ENCODE measurements around the gene MANF.

MANF gene

DNA sequence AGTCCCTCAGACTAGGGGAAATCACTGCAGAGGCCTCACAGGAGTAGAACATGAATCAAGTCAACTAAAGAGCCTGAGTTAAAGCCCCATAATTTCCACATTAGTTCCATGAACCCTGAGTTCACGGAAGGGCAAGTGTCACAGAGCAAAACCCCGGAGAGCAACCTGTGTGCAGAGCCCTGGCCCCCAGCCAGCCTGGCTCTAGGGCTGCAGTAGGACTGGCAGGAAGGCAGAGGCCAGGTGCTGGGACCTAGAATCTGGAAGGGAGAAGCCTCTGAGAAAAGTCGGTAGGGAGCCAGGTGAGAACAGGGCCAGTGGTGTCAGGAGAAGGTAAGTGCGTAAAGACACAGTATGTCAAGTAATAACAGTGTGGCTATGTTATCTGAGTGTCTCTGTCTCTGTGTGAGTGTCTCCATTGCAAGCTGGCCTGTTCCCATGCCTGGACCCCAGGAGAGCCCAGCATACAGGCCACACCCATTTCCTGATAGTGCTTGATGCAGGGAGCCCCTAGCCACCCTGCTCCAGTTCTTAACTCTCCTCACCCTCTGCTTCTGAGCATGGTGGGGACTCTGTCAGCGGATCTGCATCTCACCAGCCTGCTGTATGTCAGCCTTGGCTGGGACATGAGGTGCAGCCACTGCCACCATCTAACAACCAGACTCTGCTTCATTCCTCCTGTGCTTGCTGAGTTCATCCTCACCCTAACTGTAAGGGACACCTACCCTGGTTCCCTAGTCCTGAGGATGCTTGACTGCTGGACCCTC is 11.3 kb upstream of the MANF start:
- no peak for DNase-seq

DNA sequence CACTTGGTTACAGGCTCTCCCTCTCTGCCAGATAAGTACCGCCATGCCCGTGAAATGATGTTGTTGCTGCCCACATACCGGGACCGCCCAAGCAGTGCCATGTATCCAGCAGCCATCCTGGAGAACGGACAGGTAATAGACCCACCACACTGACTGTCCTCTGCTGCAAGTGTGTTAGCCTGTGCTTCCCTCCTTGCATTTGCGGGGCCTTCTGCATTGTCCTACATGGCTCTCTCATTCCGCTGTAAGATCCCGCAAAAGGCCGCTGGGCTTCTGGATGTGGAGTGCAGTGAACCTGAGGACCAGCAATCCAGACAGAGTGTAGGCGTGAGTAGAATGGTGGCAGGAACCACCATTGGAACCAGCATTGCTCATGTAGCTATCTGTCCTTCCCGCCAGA is 10.6 kb upstream of the MANF start:
- DNase-seq: no peak

DNA sequence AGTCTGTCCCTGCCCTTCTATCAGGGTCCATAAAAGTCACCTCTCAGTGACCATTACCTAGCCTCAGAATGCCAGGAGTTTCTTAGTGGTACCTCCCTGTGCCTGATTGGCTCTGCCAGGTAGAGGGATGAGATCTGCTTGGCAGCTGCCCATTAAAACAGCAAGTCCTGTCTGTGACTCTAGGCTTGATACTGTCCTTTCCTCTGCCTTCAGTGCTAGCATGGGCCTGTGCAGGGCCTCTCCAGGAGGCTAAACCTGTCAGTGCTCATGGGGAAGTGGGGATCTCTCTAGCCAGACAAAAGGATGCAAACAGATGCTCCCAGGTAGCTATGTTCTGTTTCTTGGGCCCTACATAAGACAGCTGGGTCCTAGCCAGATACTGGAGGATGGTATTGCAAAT is 10.0 kb upstream of the MANF start:
- no peak for DNase-seq

DNA sequence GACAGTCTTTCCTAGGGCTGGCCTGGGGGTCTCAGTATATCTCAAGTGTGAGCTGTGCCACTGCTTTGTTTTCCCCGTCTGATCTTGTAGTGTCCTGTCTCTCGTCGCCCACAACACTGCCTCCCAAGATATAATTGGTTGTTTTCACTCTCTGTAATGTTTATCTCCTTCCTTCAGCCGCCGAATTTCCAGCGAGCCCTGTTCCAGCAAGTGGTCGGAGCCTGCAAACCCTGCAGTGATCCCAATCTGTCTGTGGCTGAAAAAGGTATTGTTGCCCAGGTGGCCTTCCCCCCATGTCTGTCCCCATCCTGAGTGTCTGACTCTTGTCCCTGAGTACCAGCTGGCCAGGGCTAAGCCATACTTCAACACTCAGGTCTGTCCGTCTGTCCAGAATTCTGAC is 9.5 kb upstream of the MANF start:
- no peak for DNase-seq

DNA sequence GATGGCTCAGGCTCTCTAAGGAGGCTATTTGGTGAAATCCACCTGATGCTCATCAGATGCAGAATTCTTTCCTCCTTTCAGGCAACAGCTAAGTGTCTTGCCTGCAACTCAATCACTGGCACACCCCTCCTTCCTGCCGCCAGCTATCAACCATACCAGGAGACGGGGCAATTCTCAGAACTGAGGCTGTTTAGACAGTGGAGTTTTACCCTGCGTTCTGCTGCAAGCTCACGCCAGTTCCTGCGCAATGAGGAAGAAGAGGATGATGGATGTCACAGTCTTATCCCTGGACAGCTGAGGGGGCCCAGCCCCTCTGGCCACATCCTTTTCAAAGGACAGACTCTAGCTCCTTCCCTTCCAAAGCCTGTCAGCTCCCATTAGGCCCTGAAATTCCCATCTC is 7.0 kb upstream of the MANF start:
- DNase-seq: no peak

DNA sequence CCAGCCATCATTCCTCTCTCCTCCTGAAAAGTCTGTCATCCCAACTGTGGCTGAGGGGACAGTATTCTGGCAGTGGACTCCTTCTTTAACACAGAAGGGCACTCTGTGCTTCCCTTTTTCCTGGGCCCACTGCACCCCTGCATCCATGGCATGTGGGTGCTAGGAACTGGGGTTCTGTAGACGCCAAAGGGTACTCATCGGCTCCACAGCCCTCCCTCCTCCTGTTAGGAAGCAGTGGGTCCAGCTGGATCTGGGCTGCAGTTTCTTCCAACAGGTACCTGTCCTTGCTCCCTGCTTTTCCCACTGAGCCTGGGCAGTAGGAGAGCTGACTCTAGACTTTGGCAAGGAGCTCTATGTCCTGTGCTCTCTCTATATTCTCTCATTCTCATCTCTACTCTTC is 6.4 kb upstream of the MANF start:
- DNase-seq: no peak

DNA sequence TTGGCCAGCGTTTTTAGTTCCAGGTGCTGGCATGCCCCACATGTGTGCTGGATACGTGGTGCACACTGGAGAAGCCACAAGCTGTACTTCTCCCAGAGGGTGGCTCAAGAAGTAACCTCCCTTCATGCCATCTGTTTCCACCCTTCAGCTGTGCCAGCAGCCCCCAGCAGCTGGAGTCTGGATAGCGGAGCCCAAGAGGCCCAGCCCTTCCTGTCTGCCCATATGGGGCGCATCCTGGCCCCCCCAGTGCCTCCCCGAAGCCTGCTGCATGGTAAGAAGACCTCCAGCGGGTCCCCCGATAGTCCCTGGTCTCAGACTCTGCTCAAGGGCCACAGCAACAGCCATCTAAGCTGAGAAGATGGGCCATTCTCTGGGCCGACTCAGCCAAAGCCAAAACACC is 5.8 kb upstream of the MANF start:
- DNase-seq: no peak

DNA sequence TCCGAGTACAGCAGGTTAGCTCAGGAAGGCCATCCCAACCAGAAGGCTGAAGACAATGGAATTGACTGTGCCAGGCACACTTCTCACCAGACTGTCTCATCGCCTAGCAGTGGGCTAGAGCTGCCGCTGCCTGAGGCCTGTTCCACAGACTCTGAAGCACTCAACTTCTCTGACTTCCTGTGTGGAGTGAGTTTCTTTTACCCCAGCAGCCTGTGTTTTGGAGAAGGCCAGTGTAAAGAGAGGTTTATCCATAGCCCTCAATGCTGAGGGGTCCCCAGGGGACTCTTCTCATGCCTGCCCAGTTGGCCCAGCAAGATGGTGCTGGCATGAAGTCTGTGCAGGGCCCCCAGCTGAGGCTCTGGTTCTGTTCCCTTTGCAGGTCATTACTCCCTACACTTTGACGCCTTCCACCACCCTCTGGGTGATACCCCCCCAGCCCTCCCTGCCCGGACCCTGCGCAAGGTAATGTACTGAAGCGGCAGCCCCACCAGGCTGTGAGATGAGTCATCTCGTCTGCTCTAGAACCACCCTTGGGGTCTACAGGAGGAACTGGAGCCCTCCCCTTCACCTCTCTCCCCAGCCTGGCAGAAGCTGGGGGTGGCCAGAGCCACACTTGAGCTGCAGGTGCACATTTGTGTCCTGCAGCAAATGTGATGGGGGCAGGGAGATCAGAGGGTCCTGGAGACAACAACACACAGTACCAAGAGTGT is 5.2 kb upstream of the MANF start:
- DNase-seq: no peak

DNA sequence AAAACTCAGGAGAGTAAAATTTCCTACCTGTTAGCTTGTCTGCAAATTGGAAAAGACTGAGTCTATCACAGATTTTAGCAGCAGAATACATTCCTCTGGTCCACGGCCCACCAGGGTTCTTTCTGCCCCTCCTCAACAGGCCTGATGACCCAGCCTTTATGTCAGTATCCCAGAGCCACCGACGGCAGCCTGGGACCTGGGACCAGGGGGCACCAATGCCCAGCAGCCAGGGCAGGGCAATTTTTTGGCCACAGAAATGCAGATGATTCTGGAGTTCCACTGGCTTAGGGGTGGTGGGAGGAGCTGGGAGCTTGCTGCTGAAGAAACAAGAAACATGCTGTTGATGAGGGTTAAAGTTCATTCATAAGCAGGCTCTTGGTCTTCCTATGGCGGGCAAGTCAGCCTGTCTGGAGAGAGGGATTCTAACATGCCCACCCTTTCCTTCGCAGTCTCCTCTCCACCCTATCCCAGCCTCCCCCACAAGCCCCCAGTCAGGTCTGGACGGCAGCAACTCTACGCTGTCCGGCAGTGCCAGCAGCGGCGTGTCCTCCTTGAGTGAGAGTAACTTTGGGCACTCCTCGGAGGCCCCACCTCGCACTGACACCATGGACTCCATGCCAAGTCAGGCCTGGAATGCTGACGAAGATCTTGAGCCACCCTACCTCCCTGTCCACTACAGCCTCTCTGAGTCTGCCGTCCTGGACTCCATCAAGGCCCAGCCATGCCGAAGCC is 4.3 kb upstream of the MANF start:
- DNase-seq: no peak

DNA sequence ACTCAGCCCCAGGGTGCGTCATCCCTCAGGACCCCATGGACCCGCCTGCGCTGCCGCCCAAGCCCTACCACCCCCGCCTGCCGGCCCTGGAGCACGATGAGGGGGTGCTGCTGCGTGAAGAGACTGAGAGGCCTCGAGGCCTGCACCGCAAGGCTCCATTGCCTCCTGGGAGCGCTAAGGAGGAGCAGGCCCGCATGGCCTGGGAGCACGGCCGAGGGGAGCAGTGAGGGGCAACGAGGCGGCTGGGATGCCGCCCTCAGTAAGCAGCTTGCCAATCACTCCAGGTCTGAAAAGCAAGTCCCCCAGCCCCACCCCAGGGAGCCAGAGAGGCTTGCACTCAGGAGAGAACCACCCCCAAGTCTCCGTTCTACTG is 3.8 kb upstream of the MANF start:
- DNase-seq: no peak

DNA sequence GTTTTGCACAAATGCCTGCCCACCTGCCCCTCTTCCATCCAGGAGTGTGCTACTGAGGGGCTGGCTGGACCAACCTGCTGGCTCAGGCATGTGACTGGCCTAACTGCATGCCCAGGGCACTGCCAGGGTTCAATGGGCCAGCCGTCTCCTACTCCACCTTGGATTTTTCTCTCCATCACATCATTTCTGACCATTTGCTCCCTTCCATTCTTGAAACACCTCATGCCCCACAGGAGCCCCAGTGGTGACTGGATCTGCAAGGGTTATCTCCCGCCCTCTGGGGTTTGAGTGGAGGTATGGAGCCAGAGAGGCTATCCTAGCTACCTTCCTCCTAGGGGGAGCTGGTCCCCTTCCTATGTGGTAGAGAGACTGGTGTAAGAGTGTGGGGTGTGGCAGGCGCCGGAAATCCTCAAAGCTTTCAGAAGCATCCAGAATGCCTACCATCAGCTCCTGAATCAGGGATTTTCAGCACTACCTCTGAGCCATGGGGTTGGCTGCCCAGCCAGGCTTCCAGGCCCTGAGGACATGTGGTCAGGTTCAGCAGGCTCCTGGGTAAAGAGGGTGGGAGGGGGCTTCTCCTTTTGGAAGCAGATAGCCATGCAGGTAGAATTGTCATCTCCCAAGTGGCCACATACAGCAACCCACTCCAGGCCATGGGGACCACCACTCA is 2.9 kb upstream of the MANF start:
- no peak for DNase-seq

DNA sequence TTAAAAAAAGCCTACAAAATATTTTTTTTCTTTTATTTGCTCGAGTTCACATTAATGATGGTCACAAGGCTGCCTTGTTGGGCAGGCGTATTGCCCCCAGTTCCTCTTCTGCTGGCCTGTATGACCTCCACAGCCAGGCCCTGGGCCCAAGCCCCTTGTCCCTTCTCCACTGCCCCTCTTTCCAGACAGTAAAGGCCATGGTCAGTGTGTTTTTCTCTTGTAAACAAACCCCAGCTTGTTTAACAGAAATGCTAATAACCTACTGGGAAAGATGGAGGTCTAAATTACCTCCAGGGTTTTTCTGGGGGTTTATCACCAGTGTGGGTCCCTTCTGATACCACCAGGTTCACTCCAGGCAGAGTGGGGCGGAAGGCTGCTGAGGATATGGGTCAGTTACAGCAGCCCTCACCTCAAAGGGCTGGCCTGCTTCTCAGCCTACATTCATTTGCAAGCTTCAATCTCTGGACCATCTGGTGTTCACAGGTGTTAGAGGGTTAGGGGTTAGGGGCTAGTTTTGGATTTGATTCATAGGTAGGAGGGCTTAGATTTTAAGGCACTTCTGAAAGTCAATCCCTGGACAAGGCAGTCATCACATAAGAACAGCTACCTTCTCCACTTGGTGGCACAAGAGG is 2.0 kb upstream of the MANF start:
- no peak for DNase-seq

DNA sequence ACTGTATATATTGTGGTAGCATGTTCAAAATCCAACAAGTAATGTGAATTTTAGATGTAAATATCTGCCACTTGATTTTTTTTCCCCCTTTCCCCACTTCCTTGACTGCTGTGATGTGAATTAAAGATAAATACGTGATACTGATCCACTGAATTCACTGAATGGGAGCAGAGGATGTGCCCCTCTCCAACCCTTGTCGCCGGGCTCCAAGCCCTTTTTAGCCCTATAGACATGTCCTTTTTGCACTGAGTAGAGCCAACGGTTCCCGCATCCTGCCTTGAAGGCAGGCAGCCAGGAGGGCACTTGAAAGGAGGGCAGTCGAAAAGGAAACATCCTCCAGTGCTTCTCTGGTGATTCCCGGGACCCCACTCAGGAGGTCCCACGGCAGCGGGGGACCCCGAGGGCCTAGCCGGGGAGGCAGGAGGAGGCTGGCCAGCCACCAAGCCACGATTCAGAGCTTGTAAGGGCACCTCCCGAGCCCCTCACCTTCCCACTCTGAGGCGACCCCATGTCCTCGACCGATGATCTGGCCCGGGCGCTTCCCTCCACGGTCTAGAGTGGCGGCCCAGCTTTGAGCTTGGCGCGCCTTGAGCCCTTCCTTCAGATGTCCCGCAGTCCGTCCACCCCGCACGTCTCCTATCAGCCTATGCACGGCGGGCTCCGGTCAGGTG is 901 bp upstream of the MANF start:
- peak; percentile 31 to 63 (median 51) for DNase-seq

DNA sequence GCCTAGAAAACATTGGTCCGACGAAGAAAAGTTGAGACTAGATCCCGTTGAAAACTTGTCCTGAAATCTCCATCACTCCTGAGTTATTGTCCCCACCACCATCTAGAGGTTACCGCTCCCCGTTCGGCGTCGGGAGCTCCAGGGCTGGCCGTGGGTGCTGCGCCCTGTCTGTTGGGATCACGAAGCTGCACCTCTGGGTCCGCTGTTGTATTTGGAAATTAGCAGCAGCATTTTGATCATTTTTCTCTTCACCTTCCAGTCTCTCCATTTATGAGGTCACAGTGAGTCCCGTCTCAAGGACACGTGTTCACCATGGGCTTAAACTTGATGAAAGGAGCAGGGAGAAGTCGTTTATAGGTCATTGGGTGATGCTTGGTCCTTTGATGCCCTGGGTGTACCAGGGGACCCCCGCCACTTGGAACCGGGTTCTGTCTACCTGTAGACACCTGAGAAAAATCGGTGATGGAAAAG is 565 bp downstream of the MANF start:
- peak in 3 of 4 experiments; percentile 20 to 38 (median 28) for DNase-seq

DNA sequence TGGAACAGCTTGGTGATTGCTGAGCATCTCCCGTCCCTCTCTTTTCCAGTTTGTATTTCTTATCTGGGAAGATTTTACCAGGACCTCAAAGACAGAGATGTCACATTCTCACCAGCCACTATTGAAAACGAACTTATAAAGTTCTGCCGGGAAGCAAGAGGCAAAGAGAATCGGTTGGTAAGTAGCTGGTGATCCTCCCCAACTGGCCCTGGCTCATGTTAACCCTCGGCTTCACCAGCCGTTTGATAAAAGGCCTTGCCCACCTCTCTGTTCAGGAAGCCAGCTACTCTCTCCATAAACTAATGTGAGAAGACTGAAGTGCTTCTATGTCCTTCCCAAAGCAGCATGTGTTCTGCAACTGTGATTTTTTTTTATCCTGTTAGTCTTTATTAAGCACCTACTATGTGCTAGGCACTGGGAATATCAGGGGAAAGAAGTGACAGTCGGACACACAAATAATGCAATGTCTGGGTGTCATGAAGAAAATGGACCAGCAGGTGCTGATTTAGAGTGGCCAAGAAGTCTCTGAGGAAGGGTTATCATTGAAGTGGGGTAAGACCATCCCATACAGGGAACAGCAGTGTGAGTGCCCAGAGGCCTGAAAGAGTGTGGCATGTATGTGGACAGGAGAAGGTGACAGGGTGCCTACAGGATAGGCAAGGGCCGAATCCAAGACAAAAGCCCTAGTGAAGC is 1.2 kb downstream of the MANF start:
- DNase-seq: peak in 1 of 4 experiments; percentile 17

DNA sequence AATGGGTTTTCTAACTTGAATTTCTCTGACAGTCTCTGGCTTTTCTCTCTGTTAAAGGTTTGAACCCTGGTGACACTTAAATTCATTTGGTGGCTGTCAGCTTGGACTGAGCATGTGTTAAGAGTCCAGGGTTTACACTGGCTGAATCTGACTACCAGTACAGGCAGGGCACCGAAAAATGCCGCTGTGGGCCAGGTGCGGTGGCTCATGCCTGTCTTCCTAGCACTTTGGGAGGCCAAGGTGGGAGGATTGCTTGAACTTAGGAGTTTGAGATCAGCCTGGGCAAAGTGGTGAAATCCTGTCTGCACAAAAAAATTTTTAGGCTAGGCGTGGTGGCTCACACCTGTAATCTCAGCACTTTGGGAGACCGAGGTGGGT is 1.8 kb downstream of the MANF start:
- no peak for DNase-seq

DNA sequence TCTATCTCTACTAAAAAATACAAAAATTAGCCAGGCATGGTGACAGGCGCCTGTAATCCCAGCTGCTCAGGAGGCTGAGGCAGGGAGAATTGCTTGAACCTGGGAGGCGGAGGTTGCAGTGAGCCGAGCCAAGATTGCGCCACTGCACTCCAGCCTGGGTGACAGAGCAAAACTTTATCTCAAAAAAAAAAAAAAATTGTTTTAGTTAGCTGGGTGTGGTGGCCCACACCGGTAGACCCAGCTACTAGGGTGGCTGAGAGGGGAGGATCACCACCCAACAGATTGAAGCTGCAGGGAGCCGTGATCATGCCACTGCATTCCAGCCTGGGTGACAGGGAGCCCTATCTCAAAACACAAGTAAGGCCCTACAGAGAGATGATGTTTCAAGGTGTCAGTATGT is 2.2 kb downstream of the MANF start:
- peak in 1 of 4 experiments; percentile 20 for DNase-seq

DNA sequence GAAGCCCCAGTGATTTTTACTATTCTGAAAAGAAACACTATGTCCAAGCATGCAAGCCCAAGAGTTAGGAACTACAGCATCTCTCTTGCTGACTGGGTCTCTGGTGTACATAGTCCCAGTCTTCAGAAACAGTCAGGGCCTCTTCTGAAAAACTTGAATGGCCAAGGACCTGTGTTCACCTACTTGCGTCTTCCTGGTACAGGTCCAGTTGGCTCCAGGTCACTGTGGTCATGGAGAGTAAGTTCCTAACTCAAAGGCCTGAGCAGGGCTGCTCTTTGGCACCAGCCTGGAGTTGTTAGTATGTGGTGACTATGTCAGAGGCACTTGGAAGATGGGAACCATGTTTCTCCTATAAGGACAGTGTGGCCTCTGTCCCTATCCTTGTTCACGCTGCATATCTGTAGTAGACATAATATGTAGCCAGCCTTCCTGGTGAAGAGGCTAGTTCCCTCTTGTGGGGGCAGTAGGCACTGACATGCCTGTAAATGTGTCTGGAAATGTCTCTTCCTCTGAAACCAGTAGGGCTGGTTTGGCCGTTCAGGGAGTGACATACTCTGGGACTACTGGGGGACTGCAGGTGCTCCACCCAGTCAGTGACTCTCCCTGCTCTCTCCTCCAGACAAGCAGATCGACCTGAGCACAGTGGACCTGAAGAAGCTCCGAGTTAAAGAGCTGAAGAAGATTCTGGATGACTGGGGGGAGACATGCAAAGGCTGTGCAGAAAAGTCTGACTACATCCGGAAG is 3.4 kb downstream of the MANF start:
- DNase-seq: peak; percentile 27 to 58 (median 56)

DNA sequence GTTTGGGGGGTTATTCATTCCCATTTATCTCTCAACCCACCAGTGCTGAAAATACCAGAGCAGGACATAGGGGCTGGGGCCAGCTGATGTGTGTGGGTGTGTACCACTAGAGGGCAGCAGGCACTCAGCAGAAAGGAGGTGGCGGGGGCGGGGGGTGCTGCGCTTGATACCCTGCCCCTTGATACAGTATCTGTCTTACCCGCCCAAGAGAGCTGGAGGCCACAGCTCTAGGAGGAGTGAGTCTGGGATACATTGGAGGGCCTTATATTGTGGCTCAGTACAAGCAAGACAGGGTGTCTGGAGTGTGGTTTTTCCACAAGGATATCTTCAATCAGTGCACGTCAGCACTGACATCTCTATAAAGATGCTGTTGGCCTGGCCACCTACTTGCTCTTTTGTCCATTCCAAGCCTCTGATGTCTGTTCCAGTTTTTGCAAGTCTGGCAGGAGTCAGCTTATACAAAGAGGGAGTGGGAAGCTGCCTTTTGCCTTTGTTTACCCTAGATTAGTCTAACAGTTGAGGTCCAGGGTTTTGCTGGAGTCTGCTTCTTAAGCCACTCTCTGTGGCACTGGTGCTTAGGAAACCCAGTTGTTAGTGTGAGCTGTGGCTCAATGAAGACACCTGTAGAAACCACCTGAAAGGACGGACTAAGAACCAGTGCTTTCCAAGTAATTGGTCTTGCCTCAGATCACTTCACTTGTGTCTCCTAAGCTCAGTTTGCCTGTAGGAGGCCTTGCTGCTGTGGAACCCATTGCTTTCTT is 4.5 kb downstream of the MANF start:
- DNase-seq: peak; percentile 55 to 76 (median 63)
